Fibroblast of lung (primary cell): ENCODE measurements around the gene MOCOS. TPM values are rescaled to one million over a fixed set of nuclear protein-coding genes. Genes with fewer than 3 reads are reported as not detected.

Source experiments
- DNase-seq, 2 donors: peaks; one replicate each; pipeline versions ENCODE4 v3.0.0 to v3.0.0-alpha.2; 2010; ENCODE audit warnings: low read depth in 2 of 2
- H2AFZ ChIP-seq: 2 replicates; pipeline ENCODE4 v1.5.1; 2012; ENCODE audit warnings: low read length, control low read depth, inconsistent platforms
- H3K27ac ChIP-seq: 2 replicates; pipeline ENCODE4 v1.5.1; 2011; ENCODE audit warnings: low read length, control low read depth; ENCODE audit not compliant: insufficient read depth
- H3K27me3 ChIP-seq: 2 replicates; pipeline ENCODE4 v1.5.1; 2011; ENCODE audit warnings: mild to moderate bottlenecking, low read length; ENCODE audit not compliant: control insufficient read depth, insufficient read depth
- H3K36me3 ChIP-seq: 2 replicates; pipeline ENCODE4 v1.5.1; 2011; ENCODE audit warnings: low read length; ENCODE audit not compliant: control insufficient read depth, insufficient read depth
- H3K4me1 ChIP-seq: 2 replicates; pipeline ENCODE4 v1.5.1; 2011; ENCODE audit warnings: low read length; ENCODE audit not compliant: control insufficient read depth, insufficient read depth; ENCODE audit errors: extremely low read depth
- H3K4me2 ChIP-seq: 2 replicates; pipeline ENCODE4 v1.5.1; 2011; ENCODE audit warnings: low read length, control low read depth; ENCODE audit not compliant: insufficient read depth; ENCODE audit errors: extremely low read depth
- H3K4me3 ChIP-seq, 4 experiments: fragments of 200-600 bp in 1 of 4; sonication (generic) in 1 of 4; replicated peaks in 1 of 4; 2 replicates each; pipeline ENCODE4 v1.5.1; 2011 to 2016; ENCODE audit warnings: low read length in 4 of 4, low read depth in 3 of 4, mild to moderate bottlenecking in 3 of 4, control low read depth in 2 of 4, inconsistent platforms in 1 of 4, mixed read lengths in 1 of 4; ENCODE audit not compliant: insufficient read depth in 1 of 4; ENCODE audit errors: control extremely low read depth in 1 of 4
- H3K79me2 ChIP-seq: 2 replicates; pipeline ENCODE4 v1.5.1; 2012; ENCODE audit warnings: mild to moderate bottlenecking, low read length, inconsistent platforms; ENCODE audit not compliant: control insufficient read depth, insufficient read depth
- H3K9ac ChIP-seq: 2 replicates; pipeline ENCODE4 v1.5.1; 2011; ENCODE audit warnings: mild to moderate bottlenecking, low read length, control low read depth; ENCODE audit not compliant: insufficient read depth
- H3K9me3 ChIP-seq: 2 replicates; pipeline ENCODE4 v1.5.1; 2012; ENCODE audit warnings: low read depth, low read length; ENCODE audit not compliant: control insufficient read depth, insufficient read depth
- H4K20me1 ChIP-seq: 2 replicates; pipeline ENCODE4 v1.5.1; 2011; ENCODE audit warnings: low read length; ENCODE audit not compliant: control insufficient read depth, insufficient read depth; ENCODE audit errors: extremely low read depth
- EZH2 ChIP-seq: IDR thresholded peaks from 2 replicates; pipeline ENCODE4 v1.5.1; 2012; ENCODE audit warnings: low read length, control low read depth, mild to moderate bottlenecking; ENCODE audit errors: missing control alignments
- polyA plus RNA-seq, 2 donors: library from polyadenylated mRNA; depleted of rRNA in 1 of 2; stranded (reverse) in 1 of 2; unstranded in 1 of 2; fragments of >200 nt; gene quantifications; 2 replicates each; pipeline ENCODE4 v1.2.1, GENCODE V29; 2011 to 2012; ENCODE audit warnings: missing spikeins in 1 of 2
- total RNA-seq: library from RNA; depleted of rRNA; stranded (reverse); fragments of >200 nt; gene quantifications from 2 replicates; pipeline ENCODE4 v1.2.1, GENCODE V29; 2014
- TF ChIP-seq, protein P1 (sequence below), 2 donors: IDR thresholded peaks in 1 of 2; conservative IDR thresholded peaks in 1 of 2; 1 replicate in 1 of 2; 2 replicates in 1 of 2; pipeline ENCODE4 v1.5.1; 2011 to 2012; ENCODE audit warnings: low read length in 2 of 2, control low read depth in 1 of 2, inconsistent platforms in 1 of 2, low read depth in 1 of 2, mild to moderate bottlenecking in 1 of 2

MOCOS gene
- total and polyA plus RNA-seq, 2 donors (not counting 1 experiment from before 2014, with no cell fraction given), result 2.0 to 13.9 TPM

DNA sequence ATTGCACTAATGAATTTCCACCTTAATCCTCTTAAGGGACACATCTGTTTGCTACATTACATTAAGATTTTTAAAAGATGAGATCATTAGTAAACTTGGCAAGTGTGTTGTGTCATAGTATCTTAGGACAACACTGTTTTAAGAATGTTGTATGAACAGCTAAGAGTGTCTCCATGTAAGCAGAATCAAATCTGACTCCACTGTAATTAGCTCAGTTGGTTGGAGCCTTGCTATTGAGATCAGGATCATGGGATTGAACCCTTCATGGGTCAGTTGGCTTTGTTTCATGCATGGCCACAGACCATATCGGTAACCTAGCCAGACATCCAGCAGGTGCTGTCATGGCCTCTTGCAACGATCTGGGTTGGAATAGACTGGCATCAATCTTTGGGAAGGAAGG, 115.4 kb downstream of the MOCOS start:
- Histone ChIP-seq H3K4me2 (no peak overlapping the region), H4K20me1 (no peaks in the 10 kb centered on the region), H3K9me3 (no peaks in the 10 kb centered on the region), H3K4me1 (no peaks in the 10 kb centered on the region), H3K27ac (no peak overlapping the region), H3K79me2 (no peaks in the 10 kb centered on the region), H3K27me3 (peaks cover 2% of the 10 kb centered on the region), H3K9ac (no peak overlapping the region), H2AFZ (no peak overlapping the region), H3K4me3 (no peak overlapping the region), H3K36me3 (no peaks in the 10 kb centered on the region)
- no peak for TF ChIP-seq EZH2
- TF ChIP-seq, protein P1, sequence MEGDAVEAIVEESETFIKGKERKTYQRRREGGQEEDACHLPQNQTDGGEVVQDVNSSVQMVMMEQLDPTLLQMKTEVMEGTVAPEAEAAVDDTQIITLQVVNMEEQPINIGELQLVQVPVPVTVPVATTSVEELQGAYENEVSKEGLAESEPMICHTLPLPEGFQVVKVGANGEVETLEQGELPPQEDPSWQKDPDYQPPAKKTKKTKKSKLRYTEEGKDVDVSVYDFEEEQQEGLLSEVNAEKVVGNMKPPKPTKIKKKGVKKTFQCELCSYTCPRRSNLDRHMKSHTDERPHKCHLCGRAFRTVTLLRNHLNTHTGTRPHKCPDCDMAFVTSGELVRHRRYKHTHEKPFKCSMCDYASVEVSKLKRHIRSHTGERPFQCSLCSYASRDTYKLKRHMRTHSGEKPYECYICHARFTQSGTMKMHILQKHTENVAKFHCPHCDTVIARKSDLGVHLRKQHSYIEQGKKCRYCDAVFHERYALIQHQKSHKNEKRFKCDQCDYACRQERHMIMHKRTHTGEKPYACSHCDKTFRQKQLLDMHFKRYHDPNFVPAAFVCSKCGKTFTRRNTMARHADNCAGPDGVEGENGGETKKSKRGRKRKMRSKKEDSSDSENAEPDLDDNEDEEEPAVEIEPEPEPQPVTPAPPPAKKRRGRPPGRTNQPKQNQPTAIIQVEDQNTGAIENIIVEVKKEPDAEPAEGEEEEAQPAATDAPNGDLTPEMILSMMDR (conservative IDR thresholded peaks at IDR 0.05 in 1 of 2, IDR thresholded peaks at IDR 0.05 in 1 of 2; ENCODE audit: low read depth in 1 of 2, low read length in 2 of 2), result no peak
- peak in 1 of 2 donors; percentile 66 for DNase-seq

DNA sequence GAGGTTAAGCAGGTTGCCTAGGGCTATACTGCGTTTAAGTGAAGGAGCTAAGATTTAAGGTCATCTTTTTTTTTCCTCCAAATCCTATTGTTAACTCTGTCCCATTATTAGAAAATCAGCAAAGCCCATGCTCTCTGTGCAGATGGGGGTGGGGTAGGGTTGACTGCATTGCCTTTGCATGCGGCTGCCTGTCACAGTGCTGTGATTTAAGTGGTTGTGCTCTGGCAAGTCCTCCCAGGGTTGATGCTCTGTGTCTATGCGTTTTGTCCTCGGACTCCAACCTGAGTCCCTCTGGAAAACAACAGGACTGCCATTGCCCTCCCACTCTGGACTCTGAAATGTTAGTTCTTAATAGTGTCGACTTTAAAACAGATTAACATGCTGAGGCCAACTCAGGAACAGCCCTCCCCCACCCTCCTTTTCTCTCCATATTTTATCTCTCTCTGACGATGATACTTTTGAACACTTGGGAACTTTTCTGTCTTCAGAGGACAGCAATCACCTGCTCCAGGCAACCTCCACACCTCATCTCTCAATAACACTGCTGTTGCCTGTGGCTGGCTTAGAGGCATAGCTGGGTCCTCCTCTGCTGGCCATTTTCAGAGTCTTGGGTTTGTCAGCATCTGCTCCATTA, 116.0 kb downstream of the MOCOS start:
- Histone ChIP-seq H3K27ac (no peak overlapping the region), H3K79me2 (no peaks in the 10 kb centered on the region), H2AFZ (no peak overlapping the region), H3K9me3 (no peaks in the 10 kb centered on the region), H4K20me1 (no peaks in the 10 kb centered on the region), H3K4me1 (no peaks in the 10 kb centered on the region), H3K4me2 (no peak overlapping the region), H3K27me3 (peaks cover 2% of the 10 kb centered on the region), H3K9ac (no peak overlapping the region), H3K36me3 (no peaks in the 10 kb centered on the region), H3K4me3 (no peak overlapping the region)
- TF ChIP-seq, protein P1 (conservative IDR thresholded peaks at IDR 0.05 in 1 of 2, IDR thresholded peaks at IDR 0.05 in 1 of 2; ENCODE audit: low read depth in 1 of 2, low read length in 2 of 2), result no peak
- no peak for TF ChIP-seq EZH2
- no peak for DNase-seq

DNA sequence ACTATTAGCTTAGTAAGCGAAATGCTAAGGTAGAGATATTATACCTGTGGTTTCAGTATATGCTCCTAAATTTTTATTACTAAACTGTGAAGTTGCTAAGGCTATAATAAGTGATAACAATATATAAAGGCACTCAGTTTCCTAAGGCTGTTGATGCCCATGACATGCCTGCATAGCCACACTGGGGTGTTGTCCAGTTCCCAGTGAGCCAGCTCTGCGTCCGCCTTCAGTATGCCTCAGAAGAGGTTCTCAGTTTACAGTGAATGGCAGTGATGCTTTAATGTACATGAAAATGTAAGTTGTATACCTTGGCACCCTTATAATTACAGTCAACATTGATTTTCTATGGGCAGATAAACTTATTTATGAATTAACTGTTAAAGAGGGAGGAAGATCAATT, 117.4 kb downstream of the MOCOS start:
- Histone ChIP-seq H3K4me1 (peaks cover 7% of the 10 kb centered on the region), H3K36me3 (no peaks in the 10 kb centered on the region), H2AFZ (no peak overlapping the region), H3K9ac (no peak overlapping the region), H3K9me3 (no peaks in the 10 kb centered on the region), H3K27ac (no peak overlapping the region), H3K79me2 (no peaks in the 10 kb centered on the region), H3K4me3 (no peak overlapping the region), H3K27me3 (no peaks in the 10 kb centered on the region), H3K4me2 (no peak overlapping the region), H4K20me1 (no peaks in the 10 kb centered on the region)
- TF ChIP-seq, protein P1 (conservative IDR thresholded peaks at IDR 0.05 in 1 of 2, IDR thresholded peaks at IDR 0.05 in 1 of 2; ENCODE audit: low read depth in 1 of 2, low read length in 2 of 2), result no peak
- TF ChIP-seq EZH2, result no peak
- no peak for DNase-seq
